Measurements from ENCODE around the gene FSHR.

FSHR gene

GRCh38 chr2:49032126-49032525 is 122.2 kb downstream of the FSHR start:
- DNase-seq (ENCODE audit: low spot score), result no peak

- no peak for DNase-seq (ENCODE audit: low spot score)
These were observed 124.9 kb downstream of the FSHR start for GRCh38 chr2:49029406-49029805.

- no peak for DNase-seq (ENCODE audit: low spot score)
These were observed 126.2 kb downstream of the FSHR start for GRCh38 chr2:49028101-49028500.

GRCh38 chr2:49026706-49027105 is 127.6 kb downstream of the FSHR start:
- no peak for DNase-seq (ENCODE audit: low spot score)

- no peak for DNase-seq (ENCODE audit: low spot score)
These were observed 133.0 kb downstream of the FSHR start for GRCh38 chr2:49021271-49021670.

- DNase-seq (ENCODE audit: low spot score), result no peak
These were observed 149.1 kb downstream of the FSHR start for GRCh38 chr2:49005261-49005660.

GRCh38 chr2:49004036-49004626 is 150.2 kb downstream of the FSHR start:
- DNase-seq (ENCODE audit: low spot score), result peak; percentile 83

- DNase-seq (ENCODE audit: low spot score), result no peak
These were observed 151.1 kb downstream of the FSHR start for GRCh38 chr2:49003201-49003600.

- peak; percentile 22 for DNase-seq (ENCODE audit: low spot score)
These were observed 151.6 kb downstream of the FSHR start for GRCh38 chr2:49002750-49003149.

GRCh38 chr2:49000695-49001094 is 153.6 kb downstream of the FSHR start:
- DNase-seq (ENCODE audit: low spot score), result no peak

- no peak for DNase-seq (ENCODE audit: low spot score)
These were observed 155.9 kb downstream of the FSHR start for GRCh38 chr2:48998449-48998848.

GRCh38 chr2:48993576-48993975 is 160.7 kb downstream of the FSHR start:
- DNase-seq (ENCODE audit: low spot score), result no peak

- DNase-seq (ENCODE audit: low spot score), result peak; percentile 16
These were observed 162.7 kb downstream of the FSHR start for GRCh38 chr2:48991415-48992131.

GRCh38 chr2:48984922-48985321 is 169.4 kb downstream of the FSHR start:
- DNase-seq (ENCODE audit: low spot score), result no peak

- DNase-seq (ENCODE audit: low spot score), result no peak
These were observed 170.8 kb downstream of the FSHR start for GRCh38 chr2:48983551-48983950.

- DNase-seq (ENCODE audit: low spot score), result no peak
These were observed 171.4 kb downstream of the FSHR start for GRCh38 chr2:48982887-48983435.

GRCh38 chr2:48980846-48981245 is 173.5 kb downstream of the FSHR start:
- no peak for DNase-seq (ENCODE audit: low spot score)

- DNase-seq (ENCODE audit: low spot score), result no peak
These were observed 174.6 kb downstream of the FSHR start for GRCh38 chr2:48979691-48980090.

GRCh38 chr2:48978131-48978530 is 176.2 kb downstream of the FSHR start:
- no peak for DNase-seq (ENCODE audit: low spot score)

GRCh38 chr2:48971801-48972200 is 182.5 kb downstream of the FSHR start:
- no peak for DNase-seq (ENCODE audit: low spot score)

GRCh38 chr2:48968011-48968410 is 186.3 kb downstream of the FSHR start:
- no peak for DNase-seq (ENCODE audit: low spot score)

GRCh38 chr2:48965204-48965603 is 189.1 kb downstream of the FSHR start:
- no peak for DNase-seq (ENCODE audit: low spot score)

- no peak for DNase-seq (ENCODE audit: low spot score)
These were observed 193.3 kb downstream of the FSHR start for GRCh38 chr2:48961009-48961408.

GRCh38 chr2:48954935-48955334 is 199.4 kb downstream of the FSHR start:
- no peak for DNase-seq (ENCODE audit: low spot score)

All from pons (tissue), 1 donor.